Subcutaneous adipose tissue (tissue), 4 donors: ENCODE results near the gene ARGFX. TPM values are rescaled to one million over a fixed set of nuclear protein-coding genes. Genes with fewer than 3 reads are reported as not detected.

Source experiments
- CTCF ChIP-seq: fragments of 450-650 bp; IDR thresholded peaks from one replicate; pipeline ENCODE4 v1.5.1; 2016; ENCODE audit warnings: low read depth, mild to moderate bottlenecking, control low read depth, antibody characterized with exemption, moderate library complexity
- total RNA-seq, 4 donors: library from RNA; depleted of rRNA; stranded (reverse); fragments of >200 nt; gene quantifications; one replicate each; pipeline ENCODE4 v1.1.0, GENCODE V29; 2016

Gene ARGFX
- total RNA-seq, result not detected

- no peak for TF ChIP-seq CTCF
Measured at GRCh38 chr3:121567649-121568048, at the start of gene ARGFX. Gene ARGFX, plus strand, starts transcription at chr3:121567949. Its CDS starts 2,765 bp downstream, at chr3:121570714.

- TF ChIP-seq CTCF, result no peak
Measured at GRCh38 chr3:121517953-121518655, 49.6 kb upstream of the ARGFX start.

- no peak for TF ChIP-seq CTCF
Measured at GRCh38 chr3:121520510-121520909, 47.2 kb upstream of the ARGFX start.

GRCh38 chr3:121529308-121529707 is 38.4 kb upstream of the ARGFX start:
- TF ChIP-seq CTCF, result no peak

- TF ChIP-seq CTCF, result no peak
Measured at GRCh38 chr3:121531269-121531668, 36.5 kb upstream of the ARGFX start.

- no peak for TF ChIP-seq CTCF
Measured at GRCh38 chr3:121542924-121543323, 24.8 kb upstream of the ARGFX start.

- TF ChIP-seq CTCF, result no peak
Measured at GRCh38 chr3:121545049-121545573, 22.6 kb upstream of the ARGFX start.
